NCI-H1092 (cell line): ENCODE measurements around the gene RPS4Y1.

Source experiments
- DNase-seq: peaks from one replicate; lab custom pipeline; 2025; lab: John Stamatoyannopoulos, UW

RPS4Y1 gene

GRCh38 chrY:2883561-2883960 lies 42.2 kb downstream of the RPS4Y1 start:
- DNase-seq = no peak

DNA sequence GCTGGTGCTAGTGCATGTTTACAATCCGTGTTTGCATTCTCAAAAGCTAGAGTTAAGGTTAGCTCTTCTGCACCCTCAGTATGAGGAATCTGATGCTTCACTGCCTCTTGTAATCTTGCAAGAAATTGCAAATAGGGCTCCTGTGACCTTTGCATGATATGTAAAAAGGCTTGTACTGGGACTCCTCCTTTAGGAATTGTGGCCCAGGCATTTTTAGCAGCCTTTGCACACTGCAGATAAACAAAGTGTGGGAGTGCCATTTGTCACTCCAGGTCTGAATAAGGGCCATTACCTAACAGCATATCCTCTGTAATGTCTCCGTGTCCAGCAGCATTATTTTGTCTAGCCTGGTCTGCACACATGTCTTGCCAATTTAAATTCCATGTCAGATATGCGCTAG lies 44.5 kb downstream of the RPS4Y1 start:
- DNase-seq = no peak

GRCh38 chrY:2887386-2887785 lies 46.0 kb downstream of the RPS4Y1 start:
- no peak for DNase-seq

GRCh38 chrY:2887955-2888354 lies 46.6 kb downstream of the RPS4Y1 start:
- DNase-seq = no peak

DNA sequence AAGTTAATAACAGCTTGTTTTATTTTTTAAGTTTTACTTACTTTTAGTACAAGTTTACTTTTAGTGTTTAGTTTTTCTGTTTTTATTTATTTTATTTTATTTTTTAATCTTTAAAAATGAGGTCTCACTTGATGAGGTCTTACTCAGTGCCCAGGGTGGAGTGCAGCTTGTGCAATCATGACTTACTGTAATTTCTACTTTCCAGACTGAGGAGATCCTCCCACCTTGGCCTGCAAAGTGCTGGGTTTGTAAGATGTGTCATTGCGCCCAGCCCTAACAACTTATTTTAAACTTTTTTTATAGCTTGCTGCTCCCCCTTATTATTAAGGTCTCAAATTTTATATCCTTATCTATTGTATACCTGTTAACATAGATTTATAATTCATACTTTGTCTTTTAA lies 52.1 kb downstream of the RPS4Y1 start:
- no peak for DNase-seq

DNA sequence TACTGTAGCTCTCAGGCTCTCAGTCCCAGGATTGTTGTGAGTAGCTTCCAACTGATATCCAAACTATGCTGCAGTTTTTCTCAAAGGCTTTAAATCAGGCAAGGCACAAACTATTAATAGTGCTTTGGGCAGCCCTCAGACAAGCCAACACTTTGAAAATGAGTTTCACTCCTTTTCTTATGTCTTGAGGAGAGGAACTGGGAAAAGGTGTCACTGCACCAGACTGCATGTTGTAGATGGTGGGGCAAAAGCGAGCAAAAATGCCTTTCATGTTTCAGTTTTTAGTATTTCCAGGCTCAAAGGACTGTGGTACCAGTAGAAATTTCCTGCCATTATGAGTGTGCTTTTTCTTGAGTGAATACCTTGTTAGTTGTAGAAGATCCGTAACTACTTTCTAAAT lies 54.6 kb downstream of the RPS4Y1 start:
- DNase-seq = no peak

GRCh38 chrY:2907356-2907755 lies 66.0 kb downstream of the RPS4Y1 start:
- no peak for DNase-seq

DNA sequence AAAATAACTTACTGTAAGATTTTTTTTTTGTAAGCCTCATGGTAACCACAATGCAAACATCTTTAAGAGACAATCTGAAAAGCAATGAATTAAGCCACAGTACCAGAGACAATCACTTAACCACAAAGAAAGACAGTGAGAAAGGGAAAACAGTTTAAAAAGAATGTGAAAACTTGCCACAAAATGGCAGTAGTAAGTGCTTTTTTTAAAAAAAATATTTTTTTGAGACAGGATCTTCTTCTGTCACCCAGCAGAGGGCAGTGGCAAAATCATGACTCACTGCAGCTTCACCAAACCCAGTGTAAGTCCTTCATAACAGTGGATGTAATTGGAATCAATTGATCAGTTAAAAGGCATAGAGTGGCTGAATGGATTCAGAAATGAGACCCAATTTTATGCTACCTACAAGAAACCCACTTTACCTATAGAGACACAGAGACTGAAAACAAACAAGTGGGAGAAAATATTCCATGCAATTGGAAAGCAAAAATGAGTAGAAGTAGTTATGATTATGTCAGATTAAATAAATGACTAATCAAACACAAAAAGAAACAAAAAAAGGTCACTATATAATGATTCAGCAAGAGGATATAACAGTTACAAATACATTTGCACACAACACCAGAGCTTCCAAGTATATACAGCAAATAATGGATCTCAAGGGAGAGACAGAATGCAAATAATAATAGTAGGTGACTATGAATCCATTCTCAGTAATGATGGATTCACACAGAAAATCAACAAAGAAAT lies 71.8 kb downstream of the RPS4Y1 start:
- DNase-seq = no peak
